ENCODE data around the gene FILIP1L. TPM values are rescaled to one million over a fixed set of nuclear protein-coding genes. Genes with fewer than 3 reads are reported as not detected.

FILIP1L gene
- total RNA-seq, 1 donor from 2014 or later, result 4.5 TPM

DNA sequence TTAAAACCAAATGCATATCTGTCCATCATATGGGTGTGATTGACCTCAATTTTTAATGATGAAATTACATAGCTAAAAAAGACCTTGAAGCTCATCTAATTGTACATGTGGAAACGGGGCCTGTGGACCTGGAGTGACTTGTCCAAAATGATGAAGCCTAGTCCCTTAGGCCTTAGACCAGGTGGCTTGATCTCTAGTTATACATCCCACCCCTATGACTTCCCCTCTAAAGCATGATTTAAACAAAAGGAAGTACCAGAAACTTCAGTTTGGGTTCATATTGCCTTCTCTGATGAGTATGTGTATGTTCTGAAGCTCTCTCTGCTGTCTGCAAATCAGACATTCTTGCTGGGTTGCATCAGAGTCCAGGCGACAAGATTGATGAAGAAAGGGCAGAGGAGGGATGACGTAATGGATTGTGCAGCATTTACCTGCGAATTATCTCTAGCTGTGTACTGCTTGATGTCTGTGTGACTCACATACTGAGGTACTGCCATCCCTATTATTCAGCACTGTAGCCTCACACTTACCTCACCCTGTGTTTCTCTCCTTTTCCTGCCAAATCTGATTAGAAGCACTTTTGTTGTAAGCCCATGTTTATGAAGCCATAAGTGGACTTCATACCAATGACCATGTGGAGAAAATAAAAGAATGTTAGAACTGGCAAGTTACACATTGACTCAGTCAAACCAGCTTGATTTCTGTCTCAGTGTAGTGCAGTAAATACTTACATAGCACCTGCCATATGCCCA, 111.5 kb downstream of the FILIP1L start:
- intact Hi-C loops (cut with micrococcal nuclease), result no loop called here
- no peak overlapping the region for H3K4me3 Mint-ChIP-seq (ENCODE audit: low read depth)
- peaks cover 29% of the 10 kb centered on the region for H3K4me1 Mint-ChIP-seq (ENCODE audit: low read depth)
- peaks cover 13% of the 10 kb centered on the region for H3K36me3 Mint-ChIP-seq (ENCODE audit: low read depth)
- peaks cover 5% of the 10 kb centered on the region for H3K9me3 Mint-ChIP-seq
- no peaks in the 10 kb centered on the region for H3K27me3 Mint-ChIP-seq (ENCODE audit: low read depth)
- H3K27ac Mint-ChIP-seq, result no peak overlapping the region
- no peak for DNase-seq (ENCODE audit: low spot score)

DNA sequence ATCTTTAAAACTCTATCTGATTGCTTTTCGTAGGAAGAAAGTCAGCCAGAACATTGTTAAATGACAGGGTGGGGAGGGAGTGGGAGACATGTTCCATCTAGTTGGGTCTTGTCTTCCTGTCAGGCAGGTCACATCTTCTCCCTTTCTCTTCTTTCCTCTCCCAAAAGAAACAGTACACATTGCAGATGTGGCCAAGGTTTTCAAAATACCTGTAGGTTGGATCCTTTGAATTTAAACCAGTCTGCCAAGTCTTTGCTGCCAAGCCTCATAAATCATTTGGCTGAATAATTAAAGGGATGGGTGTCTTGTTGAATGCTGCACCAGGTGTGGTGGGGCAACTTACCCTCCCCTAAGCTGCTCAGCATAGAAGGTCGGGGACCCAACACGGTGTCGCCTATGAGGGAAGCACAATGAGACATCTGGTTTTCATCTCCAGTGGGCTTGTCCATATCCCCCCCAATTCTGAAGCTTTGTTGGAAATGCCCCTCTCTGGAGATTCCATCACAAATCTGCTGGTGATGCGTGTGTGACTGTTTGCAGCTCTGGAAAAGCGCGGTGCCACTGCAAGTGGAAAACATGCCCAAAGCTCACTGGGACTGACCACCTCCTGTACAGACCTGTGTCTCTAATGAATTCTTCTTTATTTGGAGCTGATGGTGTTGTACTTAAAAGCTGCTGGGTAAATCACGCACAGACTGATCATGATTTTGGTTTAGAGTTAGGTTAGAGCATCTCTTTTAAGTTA, 112.6 kb downstream of the FILIP1L start:
- Mint-ChIP-seq H3K36me3 (ENCODE audit: low read depth) (peaks cover 19% of the 10 kb centered on the region), H3K4me3 (ENCODE audit: low read depth) (no peak overlapping the region), H3K9me3 (peaks cover 8% of the 10 kb centered on the region), H3K4me1 (ENCODE audit: low read depth) (peaks cover 29% of the 10 kb centered on the region), H3K27me3 (ENCODE audit: low read depth) (no peaks in the 10 kb centered on the region), H3K27ac (no peak overlapping the region)
- DNase-seq (ENCODE audit: low spot score), result no peak
- intact Hi-C loops (cut with micrococcal nuclease), result no loop called here

DNA sequence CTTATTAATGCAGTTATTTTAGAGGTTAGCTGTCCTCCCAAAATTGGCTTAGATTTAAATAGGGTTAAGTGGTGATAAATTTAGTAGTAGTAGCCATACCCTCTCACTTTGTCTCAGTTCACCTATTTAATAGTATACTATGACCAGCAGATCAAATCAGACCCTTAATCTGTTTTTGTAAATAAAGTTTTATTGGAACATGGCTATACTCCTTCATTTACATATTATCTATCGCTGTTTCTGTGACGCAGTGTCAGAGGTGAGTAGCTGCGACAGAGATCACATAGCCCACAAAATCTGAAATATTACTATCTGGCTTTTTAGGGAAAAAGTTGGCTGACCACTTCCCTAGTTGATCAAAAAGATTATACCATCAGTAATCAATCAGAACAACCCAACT, 113.2 kb downstream of the FILIP1L start:
- intact Hi-C loops (cut with micrococcal nuclease), result no loop called here
- Mint-ChIP-seq H3K4me3 (ENCODE audit: low read depth) (no peak overlapping the region), H3K36me3 (ENCODE audit: low read depth) (peaks cover 23% of the 10 kb centered on the region), H3K27me3 (ENCODE audit: low read depth) (no peaks in the 10 kb centered on the region), H3K4me1 (ENCODE audit: low read depth) (peaks cover 29% of the 10 kb centered on the region), H3K9me3 (peaks cover 12% of the 10 kb centered on the region), H3K27ac (no peak overlapping the region)
- no peak for DNase-seq (ENCODE audit: low spot score)

DNA sequence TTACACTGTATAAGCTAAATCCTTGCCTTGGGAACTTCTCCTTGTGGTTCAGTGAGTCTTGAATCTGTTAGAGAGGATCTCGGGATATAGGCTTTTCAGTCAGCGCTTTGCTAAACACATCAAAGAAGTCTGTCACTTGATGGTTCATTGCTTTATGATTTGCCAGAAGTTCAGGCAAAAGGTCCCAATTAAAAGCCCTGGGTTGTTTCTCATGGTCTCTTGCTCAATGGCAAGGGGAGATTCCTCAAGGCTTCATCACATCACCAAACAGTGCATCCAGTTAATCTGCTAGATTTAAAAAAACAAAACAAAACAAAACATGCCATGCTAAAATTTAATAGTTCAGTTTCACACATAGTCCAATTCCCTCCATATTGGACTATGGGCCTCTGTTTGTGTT, 114.8 kb downstream of the FILIP1L start:
- intact Hi-C loops (cut with micrococcal nuclease), result no loop called here
- peaks cover 20% of the 10 kb centered on the region for H3K9me3 Mint-ChIP-seq
- H3K4me3 Mint-ChIP-seq (ENCODE audit: low read depth), result no peak overlapping the region
- peaks cover 21% of the 10 kb centered on the region for H3K4me1 Mint-ChIP-seq (ENCODE audit: low read depth)
- peaks cover 30% of the 10 kb centered on the region for H3K36me3 Mint-ChIP-seq (ENCODE audit: low read depth)
- no peak overlapping the region for H3K27ac Mint-ChIP-seq
- no peaks in the 10 kb centered on the region for H3K27me3 Mint-ChIP-seq (ENCODE audit: low read depth)
- no peak for DNase-seq (ENCODE audit: low spot score)

DNA sequence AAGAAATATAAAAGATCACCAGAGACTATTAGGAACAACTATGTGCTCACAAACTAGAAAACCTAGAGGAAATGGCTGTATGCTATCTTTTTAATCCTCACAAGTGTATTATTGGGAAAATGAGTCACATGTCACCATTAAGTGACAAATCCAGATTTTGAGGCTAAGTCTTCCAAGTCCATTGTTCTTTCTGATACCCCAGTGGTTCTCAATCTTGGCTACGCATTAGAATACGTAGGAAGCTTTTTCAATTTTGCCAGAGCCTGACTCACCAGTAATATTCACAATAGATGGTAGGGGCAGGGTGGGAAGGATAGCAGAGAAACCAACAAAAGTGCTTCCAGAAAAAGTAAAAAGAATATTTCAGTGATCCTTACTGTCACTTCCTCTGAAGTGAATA, 117.0 kb downstream of the FILIP1L start:
- no peak overlapping the region for H3K4me3 Mint-ChIP-seq (ENCODE audit: low read depth)
- peaks cover 34% of the 10 kb centered on the region for H3K9me3 Mint-ChIP-seq
- intact Hi-C loops (cut with micrococcal nuclease), result no loop called here
- peaks cover 35% of the 10 kb centered on the region for H3K36me3 Mint-ChIP-seq (ENCODE audit: low read depth)
- DNase-seq (ENCODE audit: low spot score), result no peak
- no peaks in the 10 kb centered on the region for H3K27me3 Mint-ChIP-seq (ENCODE audit: low read depth)
- H3K4me1 Mint-ChIP-seq (ENCODE audit: low read depth), result peaks cover 7% of the 10 kb centered on the region
- H3K27ac Mint-ChIP-seq, result no peak overlapping the region

DNA sequence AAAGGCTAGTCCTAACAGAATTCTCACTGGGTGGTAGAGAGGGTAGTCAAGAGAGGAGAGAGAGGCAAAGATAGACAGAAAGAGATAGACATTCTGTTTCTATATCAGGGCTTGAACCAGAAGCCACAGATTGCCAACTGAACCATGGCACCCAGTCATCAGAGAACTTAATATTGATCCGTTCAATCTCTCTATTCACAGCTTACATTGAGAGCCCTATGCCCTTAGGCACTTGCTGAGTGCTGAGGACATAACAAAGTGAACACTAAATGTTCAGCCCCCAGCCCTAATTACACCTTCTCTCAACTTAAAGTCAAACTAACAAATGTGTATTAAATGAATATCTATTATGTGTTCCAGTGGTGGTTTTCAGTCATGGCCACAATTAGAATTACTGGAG, 124.1 kb downstream of the FILIP1L start:
- intact Hi-C loops (cut with micrococcal nuclease), result no loop called here
- no peak for DNase-seq (ENCODE audit: low spot score)
- peaks cover 19% of the 10 kb centered on the region for H3K9me3 Mint-ChIP-seq
- no peaks in the 10 kb centered on the region for H3K27me3 Mint-ChIP-seq (ENCODE audit: low read depth)
- peaks cover 3% of the 10 kb centered on the region for H3K4me1 Mint-ChIP-seq (ENCODE audit: low read depth)
- H3K36me3 Mint-ChIP-seq (ENCODE audit: low read depth), result peaks cover 22% of the 10 kb centered on the region
- H3K27ac Mint-ChIP-seq, result no peak overlapping the region
- no peak overlapping the region for H3K4me3 Mint-ChIP-seq (ENCODE audit: low read depth)

DNA sequence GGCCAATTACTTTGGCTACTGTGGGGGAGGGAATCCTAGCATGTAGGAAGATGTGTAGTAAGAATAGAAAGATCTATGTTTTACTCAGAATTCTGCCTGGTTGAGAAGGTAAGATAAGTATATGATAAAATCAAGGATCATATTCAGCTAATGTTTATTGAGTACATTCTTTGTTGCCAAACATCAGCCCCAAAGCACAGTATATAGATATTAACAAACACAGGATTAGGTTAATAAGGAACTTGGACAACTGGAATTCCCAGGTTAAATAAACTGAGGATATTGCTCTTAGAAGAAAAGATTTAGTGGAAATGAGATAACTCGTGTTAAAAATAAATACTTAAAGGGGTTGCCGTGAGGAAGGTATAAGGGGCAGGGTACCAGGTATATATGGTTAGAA, 129.6 kb downstream of the FILIP1L start:
- Mint-ChIP-seq H3K27ac (no peak overlapping the region), H3K4me3 (ENCODE audit: low read depth) (no peak overlapping the region), H3K36me3 (ENCODE audit: low read depth) (peaks cover 5% of the 10 kb centered on the region), H3K27me3 (ENCODE audit: low read depth) (no peaks in the 10 kb centered on the region), H3K4me1 (ENCODE audit: low read depth) (peaks cover 6% of the 10 kb centered on the region), H3K9me3 (no peaks in the 10 kb centered on the region)
- intact Hi-C loops (cut with micrococcal nuclease), result no loop called here
- no peak for DNase-seq (ENCODE audit: low spot score)

DNA sequence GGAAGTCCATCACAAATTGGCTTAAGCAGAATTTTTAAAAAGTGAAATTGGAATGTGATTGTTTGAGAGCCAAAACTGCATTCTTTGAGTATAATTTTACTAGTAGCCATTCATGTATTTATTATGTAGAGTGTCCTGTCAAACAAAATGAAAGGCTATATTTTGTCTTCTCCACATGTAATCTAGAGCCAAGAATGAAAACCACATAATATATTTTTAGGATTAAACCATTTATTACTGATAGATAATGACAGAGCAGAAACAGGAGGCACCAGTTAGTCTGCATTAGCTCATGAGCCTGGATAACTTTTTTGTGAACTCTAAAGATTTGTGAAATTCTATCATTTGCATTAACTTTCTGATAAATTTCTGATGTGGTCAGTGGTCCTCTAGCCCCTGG, 130.2 kb downstream of the FILIP1L start:
- no peak for DNase-seq (ENCODE audit: low spot score)
- no peaks in the 10 kb centered on the region for H3K27me3 Mint-ChIP-seq (ENCODE audit: low read depth)
- H3K9me3 Mint-ChIP-seq, result no peaks in the 10 kb centered on the region
- peaks cover 5% of the 10 kb centered on the region for H3K36me3 Mint-ChIP-seq (ENCODE audit: low read depth)
- intact Hi-C loops (cut with micrococcal nuclease), result no loop called here
- H3K4me3 Mint-ChIP-seq (ENCODE audit: low read depth), result no peak overlapping the region
- H3K27ac Mint-ChIP-seq, result no peak overlapping the region
- peaks cover 6% of the 10 kb centered on the region for H3K4me1 Mint-ChIP-seq (ENCODE audit: low read depth)

DNA sequence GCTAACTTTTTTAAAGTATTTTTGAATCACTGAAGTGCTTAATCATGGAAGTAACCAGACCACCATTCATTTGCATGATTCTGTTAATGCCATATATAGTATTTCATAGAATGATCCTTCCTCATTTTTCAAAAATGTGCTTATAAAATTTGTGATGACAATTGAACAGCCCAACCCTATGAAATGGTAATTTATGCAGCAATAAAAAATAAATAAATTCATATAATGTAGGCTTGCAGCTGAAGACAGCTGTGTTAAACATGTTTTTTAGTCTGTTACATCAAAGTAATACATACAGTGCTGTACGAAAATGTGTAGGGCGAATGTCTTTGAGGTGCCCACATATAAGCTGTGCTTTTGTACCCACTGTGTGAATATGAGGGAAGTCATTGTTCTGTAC, 131.7 kb downstream of the FILIP1L start:
- no peak overlapping the region for H3K4me3 Mint-ChIP-seq (ENCODE audit: low read depth)

DNA sequence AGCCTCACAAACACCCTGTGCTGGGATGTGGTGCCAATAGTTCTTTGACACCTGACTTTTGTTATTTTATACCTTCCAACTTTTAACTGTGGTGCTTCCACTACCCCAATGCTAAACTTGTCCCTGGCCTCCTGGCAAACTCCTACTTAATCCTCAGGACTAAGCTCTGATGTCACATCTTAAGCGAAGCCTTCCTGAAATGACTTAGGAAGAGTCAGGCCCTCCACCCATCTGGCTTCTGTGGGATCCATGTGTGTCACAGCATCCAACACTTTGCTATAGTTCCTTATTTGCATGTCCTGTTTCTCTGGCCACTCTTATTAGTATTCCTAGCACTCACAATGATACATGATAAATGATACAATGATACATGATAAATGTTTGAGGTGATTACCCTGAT, 133.2 kb downstream of the FILIP1L start:
- Mint-ChIP-seq H3K4me3 (ENCODE audit: low read depth) (no peak overlapping the region), H3K36me3 (ENCODE audit: low read depth) (peaks cover 3% of the 10 kb centered on the region), H3K9me3 (no peaks in the 10 kb centered on the region), H3K4me1 (ENCODE audit: low read depth) (peaks cover 6% of the 10 kb centered on the region), H3K27me3 (ENCODE audit: low read depth) (no peaks in the 10 kb centered on the region), H3K27ac (no peak overlapping the region)
- intact Hi-C loops (cut with micrococcal nuclease), result no loop called here
- DNase-seq (ENCODE audit: low spot score), result no peak

More for the DNA sequence above, 131.7 kb downstream of the FILIP1L start:
- intact Hi-C loops (cut with micrococcal nuclease), result no loop called here
- no peaks in the 10 kb centered on the region for H3K9me3 Mint-ChIP-seq
- DNase-seq (ENCODE audit: low spot score), result no peak
- no peak overlapping the region for H3K27ac Mint-ChIP-seq
- H3K36me3 Mint-ChIP-seq (ENCODE audit: low read depth), result peaks cover 5% of the 10 kb centered on the region
- peaks cover 6% of the 10 kb centered on the region for H3K4me1 Mint-ChIP-seq (ENCODE audit: low read depth)
- no peaks in the 10 kb centered on the region for H3K27me3 Mint-ChIP-seq (ENCODE audit: low read depth)

DNA sequence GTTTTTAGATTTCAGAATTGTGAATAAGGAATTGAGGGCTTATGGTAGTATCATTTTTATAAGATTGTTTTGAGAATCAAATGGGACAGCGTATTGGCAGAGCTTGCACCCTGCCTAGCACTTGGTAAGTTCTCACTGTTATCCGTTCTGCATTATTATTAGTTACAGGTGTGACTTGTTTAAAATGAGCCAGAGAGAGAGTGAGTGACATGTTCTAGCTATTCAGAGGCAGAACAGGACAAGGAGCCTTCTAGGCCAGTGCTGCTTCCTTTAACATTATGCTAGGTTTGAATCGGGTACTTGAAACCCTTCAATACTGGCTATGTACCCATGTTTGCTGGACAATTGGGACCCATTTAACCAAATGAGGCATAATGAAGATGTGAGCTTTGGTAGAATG, 133.7 kb downstream of the FILIP1L start:
- H3K4me1 Mint-ChIP-seq (ENCODE audit: low read depth), result peaks cover 6% of the 10 kb centered on the region
- no peak overlapping the region for H3K4me3 Mint-ChIP-seq (ENCODE audit: low read depth)
- peaks cover 3% of the 10 kb centered on the region for H3K36me3 Mint-ChIP-seq (ENCODE audit: low read depth)
- no peak for DNase-seq (ENCODE audit: low spot score)
- H3K9me3 Mint-ChIP-seq, result no peaks in the 10 kb centered on the region
- intact Hi-C loops (cut with micrococcal nuclease), result no loop called here
- no peaks in the 10 kb centered on the region for H3K27me3 Mint-ChIP-seq (ENCODE audit: low read depth)
- H3K27ac Mint-ChIP-seq, result no peak overlapping the region

DNA sequence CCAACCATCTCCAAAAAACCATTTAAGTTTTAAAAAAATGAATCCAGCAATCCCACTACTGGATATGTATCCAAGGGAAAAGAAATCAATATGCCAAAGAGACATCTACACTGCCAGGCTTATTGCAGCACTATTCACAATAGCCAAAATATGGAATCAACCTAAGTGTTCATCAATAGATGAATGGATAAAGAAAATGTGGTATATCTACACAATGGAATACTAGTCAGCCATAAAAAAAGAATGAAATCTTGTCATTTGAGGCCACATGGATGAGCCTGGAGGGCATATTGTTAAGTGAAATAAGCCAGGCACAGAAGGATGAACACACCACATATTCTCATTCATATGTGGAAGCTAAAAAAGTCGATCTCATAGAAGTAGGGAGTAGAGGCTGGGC, 136.1 kb downstream of the FILIP1L start:
- intact Hi-C loops (cut with micrococcal nuclease), result no loop called here
- Mint-ChIP-seq H3K27me3 (ENCODE audit: low read depth) (no peaks in the 10 kb centered on the region), H3K4me1 (ENCODE audit: low read depth) (no peaks in the 10 kb centered on the region), H3K4me3 (ENCODE audit: low read depth) (no peak overlapping the region), H3K9me3 (no peaks in the 10 kb centered on the region), H3K36me3 (ENCODE audit: low read depth) (peaks cover 3% of the 10 kb centered on the region), H3K27ac (no peak overlapping the region)
- DNase-seq (ENCODE audit: low spot score), result no peak

DNA sequence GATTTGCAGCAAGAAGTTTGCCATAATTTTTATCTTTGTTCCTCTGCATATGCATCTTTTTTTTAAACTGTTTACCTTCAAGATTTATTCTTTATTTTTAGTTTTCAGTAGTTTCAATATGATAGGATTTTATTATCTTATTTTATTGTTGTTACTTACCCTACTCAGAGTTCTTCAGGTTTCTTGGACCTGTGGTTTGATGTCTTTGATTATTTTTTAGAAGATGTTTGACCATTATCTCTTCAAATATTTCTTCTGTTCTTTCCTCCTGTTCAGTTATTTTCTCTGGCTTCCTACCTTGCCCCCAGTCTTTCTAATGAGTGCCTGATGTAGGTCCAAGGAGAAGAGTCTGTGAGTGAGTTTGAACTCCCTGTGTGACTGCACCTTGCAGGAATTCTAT, 137.7 kb downstream of the FILIP1L start:
- no peak for DNase-seq (ENCODE audit: low spot score)
- no peaks in the 10 kb centered on the region for H3K4me1 Mint-ChIP-seq (ENCODE audit: low read depth)
- peaks cover 3% of the 10 kb centered on the region for H3K36me3 Mint-ChIP-seq (ENCODE audit: low read depth)
- H3K9me3 Mint-ChIP-seq, result no peaks in the 10 kb centered on the region
- H3K27me3 Mint-ChIP-seq (ENCODE audit: low read depth), result no peaks in the 10 kb centered on the region
- no peak overlapping the region for H3K4me3 Mint-ChIP-seq (ENCODE audit: low read depth)
- intact Hi-C loops (cut with micrococcal nuclease), result no loop called here
- no peak overlapping the region for H3K27ac Mint-ChIP-seq
